ENCODE results near the gene NEUROD4. TPM values are rescaled to one million over a fixed set of nuclear protein-coding genes. Genes with fewer than 3 reads are reported as not detected.

NEUROD4 gene
- total RNA-seq, 1 experiment from 2014 or later, result not detected

- Histone ChIP-seq H3K27ac (ENCODE audit: low read length) (no peak overlapping the region), H3K27me3 (ENCODE audit: low read length) (peaks cover 96% of the 10 kb centered on the region), H3K4me3 (ENCODE audit: low read length) (no peak overlapping the region), H3K4me1 (ENCODE audit: insufficient read depth, low read length) (no peaks in the 10 kb centered on the region), H3K4me2 (ENCODE audit: low read length) (no peak overlapping the region), H4K20me1 (ENCODE audit: low read length) (0 out of 2 replicates have a peak, but pooled peaks cover 3% of the 10 kb centered on the region), H2AFZ (ENCODE audit: low read length) (no peak overlapping the region), H3K9me2 (replicated peaks; ENCODE audit: low read length) (no peaks in the 10 kb centered on the region), H3F3A (ENCODE audit: low read length, unreplicated experiment) (no peaks in the 10 kb centered on the region), H3K79me2 (ENCODE audit: low read length) (no peaks in the 10 kb centered on the region), H3K9me3 (ENCODE audit: low read length) (no peaks in the 10 kb centered on the region), H3K9ac (ENCODE audit: low read length) (no peak overlapping the region), H3K36me3 (ENCODE audit: low read depth, low read length) (no peaks in the 10 kb centered on the region)
- intact Hi-C loops (cut with micrococcal nuclease), result no loop called here
- BruUV-seq (replicated peaks), result no TSS peak
- DNase-seq (no peak), ATAC-seq (no peak)
- POLR2A ChIA-PET (ENCODE audit: unreplicated experiment), result no interaction called here
- CTCF ChIA-PET, result no interaction called here
- no peak for TF ChIP-seq EZH2phosphoT487 (IDR thresholded peaks at IDR 0.05; ENCODE audit: borderline replicate concordance, low read length)
- TF ChIP-seq EZH2 (IDR thresholded peaks at IDR 0.05; ENCODE audit: low read length, unreplicated experiment), result no peak
- no peak for TF ChIP-seq CTCF (conservative IDR thresholded peaks at IDR 0.05; ENCODE audit: low read depth, low read length)
Measured at GRCh38 chr12:55039395-55040354, 19.9 kb downstream of the NEUROD4 start.

- intact Hi-C loops (cut with micrococcal nuclease), result no loop called here
- BruUV-seq (replicated peaks), result no TSS peak
- Histone ChIP-seq H3F3A (ENCODE audit: low read length, unreplicated experiment) (no peaks in the 10 kb centered on the region), H3K27me3 (ENCODE audit: low read length) (peaks cover 92% of the 10 kb centered on the region), H3K9ac (ENCODE audit: low read length) (no peak overlapping the region), H3K36me3 (ENCODE audit: low read depth, low read length) (no peaks in the 10 kb centered on the region), H2AFZ (ENCODE audit: low read length) (no peak overlapping the region), H4K20me1 (ENCODE audit: low read length) (no peaks in the 10 kb centered on the region), H3K27ac (ENCODE audit: low read length) (no peak overlapping the region), H3K4me1 (ENCODE audit: insufficient read depth, low read length) (no peaks in the 10 kb centered on the region), H3K79me2 (ENCODE audit: low read length) (no peaks in the 10 kb centered on the region), H3K9me3 (ENCODE audit: low read length) (no peaks in the 10 kb centered on the region), H3K9me2 (replicated peaks; ENCODE audit: low read length) (no peaks in the 10 kb centered on the region), H3K4me3 (ENCODE audit: low read length) (no peak overlapping the region), H3K4me2 (ENCODE audit: low read length) (no peak overlapping the region)
- ChIA-PET POLR2A (ENCODE audit: unreplicated experiment) (no interaction called here), CTCF (no interaction called here)
- TF ChIP-seq CTCF (conservative IDR thresholded peaks at IDR 0.05; ENCODE audit: low read depth, low read length) (no peak), EZH2phosphoT487 (IDR thresholded peaks at IDR 0.05; ENCODE audit: borderline replicate concordance, low read length) (no peak), EZH2 (IDR thresholded peaks at IDR 0.05; ENCODE audit: low read length, unreplicated experiment) (no peak)
- ATAC-seq (no peak), DNase-seq (no peak)
Measured at GRCh38 chr12:55041345-55042055, 21.7 kb downstream of the NEUROD4 start.

Data from PC-3 (cell line).